ENCODE data around the gene NCKAP5.

DNA sequence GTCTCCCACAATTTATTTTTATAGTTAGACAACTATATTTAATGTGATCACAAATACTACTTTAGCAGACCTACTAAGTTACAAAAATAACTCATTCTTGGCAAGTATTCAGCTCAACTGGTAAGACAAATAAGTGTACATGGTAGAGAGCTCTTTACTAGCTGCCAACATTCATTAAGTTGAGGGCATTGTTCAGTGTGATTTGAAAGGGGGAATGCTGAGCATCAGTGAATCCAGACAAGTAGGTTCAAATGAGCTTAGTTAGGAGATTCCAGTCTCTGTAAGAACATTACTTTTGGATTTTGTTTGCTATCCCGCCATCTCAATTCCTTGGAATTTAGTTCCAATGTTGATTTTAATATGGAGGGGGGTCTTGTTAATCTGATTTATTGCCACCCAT, 710.9 kb downstream of the NCKAP5 start:
- TF ChIP-seq POLR2A (IDR thresholded peaks at IDR 0.05): no peak
- TF ChIP-seq, protein P1, sequence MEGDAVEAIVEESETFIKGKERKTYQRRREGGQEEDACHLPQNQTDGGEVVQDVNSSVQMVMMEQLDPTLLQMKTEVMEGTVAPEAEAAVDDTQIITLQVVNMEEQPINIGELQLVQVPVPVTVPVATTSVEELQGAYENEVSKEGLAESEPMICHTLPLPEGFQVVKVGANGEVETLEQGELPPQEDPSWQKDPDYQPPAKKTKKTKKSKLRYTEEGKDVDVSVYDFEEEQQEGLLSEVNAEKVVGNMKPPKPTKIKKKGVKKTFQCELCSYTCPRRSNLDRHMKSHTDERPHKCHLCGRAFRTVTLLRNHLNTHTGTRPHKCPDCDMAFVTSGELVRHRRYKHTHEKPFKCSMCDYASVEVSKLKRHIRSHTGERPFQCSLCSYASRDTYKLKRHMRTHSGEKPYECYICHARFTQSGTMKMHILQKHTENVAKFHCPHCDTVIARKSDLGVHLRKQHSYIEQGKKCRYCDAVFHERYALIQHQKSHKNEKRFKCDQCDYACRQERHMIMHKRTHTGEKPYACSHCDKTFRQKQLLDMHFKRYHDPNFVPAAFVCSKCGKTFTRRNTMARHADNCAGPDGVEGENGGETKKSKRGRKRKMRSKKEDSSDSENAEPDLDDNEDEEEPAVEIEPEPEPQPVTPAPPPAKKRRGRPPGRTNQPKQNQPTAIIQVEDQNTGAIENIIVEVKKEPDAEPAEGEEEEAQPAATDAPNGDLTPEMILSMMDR (IDR thresholded peaks at IDR 0.05): no peak
